Sigmoid colon (tissue), 7 donors: ENCODE data around the gene PSMD3. TPM values are rescaled to one million over a fixed set of nuclear protein-coding genes. Genes with fewer than 3 reads are reported as not detected.
"Not testable (repeated sequence)": the region's sequence is repeated elsewhere in the genome, so short reads cannot be mapped to it uniquely, and the experiment has no call there.

Experiments used
- DNase-seq: peaks from one replicate; pipeline ENCODE4 v3.0.0-alpha.2; 2019
- H3K27ac ChIP-seq, 4 donors: fragments of 200-600 bp; sonication (generic); one replicate each; pipeline ENCODE4 v1.5.1; 2016 to 2019; ENCODE audit warnings: mild to moderate bottlenecking in 1 of 4
- H3K27me3 ChIP-seq, 3 donors: fragments of 200-600 bp; sonication (generic); one replicate each; pipeline ENCODE4 v1.5.1; 2019; ENCODE audit warnings: mild to moderate bottlenecking in 1 of 3
- H3K36me3 ChIP-seq, 4 donors: fragments of 200-600 bp; sonication (generic); one replicate each; pipeline ENCODE4 v1.5.1; 2016 to 2019
- H3K4me1 ChIP-seq, 4 donors: fragments of 200-600 bp; sonication (generic); one replicate each; pipeline ENCODE4 v1.5.1; 2017 to 2019
- H3K4me3 ChIP-seq, 4 donors: fragments of 200-600 bp; sonication (generic); one replicate each; pipeline ENCODE4 v1.5.1; 2017 to 2019; ENCODE audit warnings: mild to moderate bottlenecking in 2 of 4, moderate library complexity in 1 of 4
- H3K9me3 ChIP-seq, 4 donors: fragments of 200-600 bp in 3 of 4; sonication (generic) in 3 of 4; one replicate each; pipeline versions ENCODE4 v1.5.1 to v1.6.1; 2013 to 2019
- EP300 ChIP-seq, 4 donors: sonication (generic); formaldehyde crosslinking; IDR thresholded peaks; one replicate each; pipeline ENCODE4 v1.6.1; 2017; ENCODE audit warnings: antibody characterized with exemption in 4 of 4
- POLR2A ChIP-seq, 2 donors: fragments of 450-650 bp; IDR thresholded peaks; one replicate each; pipeline ENCODE4 v1.6.1; 2016; ENCODE audit warnings: antibody characterized with exemption in 2 of 2, mild to moderate bottlenecking in 2 of 2, moderate library complexity in 2 of 2
- POLR2AphosphoS5 ChIP-seq, 4 donors: sonication (generic); formaldehyde crosslinking; IDR thresholded peaks; one replicate each; pipeline ENCODE4 v1.6.1; 2017; ENCODE audit warnings: antibody characterized with exemption in 4 of 4
- WGBS, 2 donors: extraction: QIAGEN DNeasy Blood & Tissue Kit; methylation state at CpG; one replicate each; pipeline ENCODE4 v1.1.7; 2013; 5-methylcytosine and 5-hydroxymethylcytosine counted together
- intact Hi-C: fragments of 100-400 bp; cut with DNase I; formaldehyde crosslinking; loops from one replicate; pipeline ENCODE4 v1.15.1; 2023
- polyA plus RNA-seq, 3 donors: library from polyadenylated mRNA; stranded (reverse); fragments of 200-250 nt; gene quantifications; one replicate each; pipeline ENCODE4 v1.2.3, GENCODE V29; 2013
- total RNA-seq, 4 donors: library from RNA; depleted of rRNA; stranded (reverse); fragments of >200 nt; gene quantifications; one replicate each; pipeline ENCODE4 v1.1.0, GENCODE V29; 2016
- TF ChIP-seq, protein P1 (sequence below), 4 experiments: fragments of 450-650 bp in 3 of 4; fragments of 200-600 bp in 1 of 4; IDR thresholded peaks; one replicate each; pipeline ENCODE4 v1.5.1; 2016 to 2019; ENCODE audit warnings: antibody characterized with exemption in 4 of 4, mild to moderate bottlenecking in 3 of 4, moderate library complexity in 2 of 4
- donor health status: healthy with polysubstance abuse.
- donor health status: Bipolar disorder and iron deficiency.
- donor health status: healthy.

PSMD3 gene
- total and polyA plus RNA-seq, 7 donors, result 53.2 to 112 (median 66.7) TPM

GRCh38 chr17:40004712-40005111 is 24.1 kb downstream of the PSMD3 start:
- Histone ChIP-seq H3K4me3 (no peak overlapping the region), H3K27ac (no peak overlapping the region), H3K4me1 (no peaks in the 10 kb centered on the region), H3K27me3 (no peaks in the 10 kb centered on the region), H3K9me3 (no peaks in the 10 kb centered on the region), H3K36me3 (no peaks in the 10 kb centered on the region)
- WGBS, 2 donors, result 81 to 93% methylated on average over 7 of the region's 7 CpGs
- intact Hi-C loops, result no loop called here
- TF ChIP-seq POLR2A (IDR thresholded peaks at IDR 0.05) (no peak), EP300 (IDR thresholded peaks at IDR 0.05) (no peak), POLR2AphosphoS5 (IDR thresholded peaks at IDR 0.05) (no peak)
- TF ChIP-seq, protein P1, sequence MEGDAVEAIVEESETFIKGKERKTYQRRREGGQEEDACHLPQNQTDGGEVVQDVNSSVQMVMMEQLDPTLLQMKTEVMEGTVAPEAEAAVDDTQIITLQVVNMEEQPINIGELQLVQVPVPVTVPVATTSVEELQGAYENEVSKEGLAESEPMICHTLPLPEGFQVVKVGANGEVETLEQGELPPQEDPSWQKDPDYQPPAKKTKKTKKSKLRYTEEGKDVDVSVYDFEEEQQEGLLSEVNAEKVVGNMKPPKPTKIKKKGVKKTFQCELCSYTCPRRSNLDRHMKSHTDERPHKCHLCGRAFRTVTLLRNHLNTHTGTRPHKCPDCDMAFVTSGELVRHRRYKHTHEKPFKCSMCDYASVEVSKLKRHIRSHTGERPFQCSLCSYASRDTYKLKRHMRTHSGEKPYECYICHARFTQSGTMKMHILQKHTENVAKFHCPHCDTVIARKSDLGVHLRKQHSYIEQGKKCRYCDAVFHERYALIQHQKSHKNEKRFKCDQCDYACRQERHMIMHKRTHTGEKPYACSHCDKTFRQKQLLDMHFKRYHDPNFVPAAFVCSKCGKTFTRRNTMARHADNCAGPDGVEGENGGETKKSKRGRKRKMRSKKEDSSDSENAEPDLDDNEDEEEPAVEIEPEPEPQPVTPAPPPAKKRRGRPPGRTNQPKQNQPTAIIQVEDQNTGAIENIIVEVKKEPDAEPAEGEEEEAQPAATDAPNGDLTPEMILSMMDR (IDR thresholded peaks at IDR 0.05), result no peak
- no peak for DNase-seq

GRCh38 chr17:40005520-40005919 is 24.9 kb downstream of the PSMD3 start:
- Histone ChIP-seq H3K4me3 (no peak overlapping the region), H3K36me3 (no peaks in the 10 kb centered on the region), H3K27ac (no peak overlapping the region), H3K4me1 (no peaks in the 10 kb centered on the region), H3K27me3 (no peaks in the 10 kb centered on the region), H3K9me3 (no peaks in the 10 kb centered on the region)
- 84 to 88% methylated on average over 6 of the region's 6 CpGs for WGBS, 2 donors
- DNase-seq, result no peak
- intact Hi-C loops, result no loop called here
- TF ChIP-seq, protein P1 (IDR thresholded peaks at IDR 0.05), result no peak
- TF ChIP-seq POLR2AphosphoS5 (IDR thresholded peaks at IDR 0.05), result no peak
- no peak for TF ChIP-seq POLR2A (IDR thresholded peaks at IDR 0.05)
- TF ChIP-seq EP300 (IDR thresholded peaks at IDR 0.05), result no peak

GRCh38 chr17:40010946-40011500 is 30.4 kb downstream of the PSMD3 start:
- DNase-seq, H3K4me3 ChIP-seq, H3K27me3 ChIP-seq, H3K9me3 ChIP-seq, intact Hi-C loops, H3K36me3 ChIP-seq, H3K27ac ChIP-seq: not testable (repeated sequence)
- WGBS, 2 donors, result 93 to 96% methylated on average over 38 of the region's 38 CpGs
- peaks cover 0 to 13% (median 9%) of the 10 kb centered on the region in 4 donors for H3K4me1 ChIP-seq

DNA sequence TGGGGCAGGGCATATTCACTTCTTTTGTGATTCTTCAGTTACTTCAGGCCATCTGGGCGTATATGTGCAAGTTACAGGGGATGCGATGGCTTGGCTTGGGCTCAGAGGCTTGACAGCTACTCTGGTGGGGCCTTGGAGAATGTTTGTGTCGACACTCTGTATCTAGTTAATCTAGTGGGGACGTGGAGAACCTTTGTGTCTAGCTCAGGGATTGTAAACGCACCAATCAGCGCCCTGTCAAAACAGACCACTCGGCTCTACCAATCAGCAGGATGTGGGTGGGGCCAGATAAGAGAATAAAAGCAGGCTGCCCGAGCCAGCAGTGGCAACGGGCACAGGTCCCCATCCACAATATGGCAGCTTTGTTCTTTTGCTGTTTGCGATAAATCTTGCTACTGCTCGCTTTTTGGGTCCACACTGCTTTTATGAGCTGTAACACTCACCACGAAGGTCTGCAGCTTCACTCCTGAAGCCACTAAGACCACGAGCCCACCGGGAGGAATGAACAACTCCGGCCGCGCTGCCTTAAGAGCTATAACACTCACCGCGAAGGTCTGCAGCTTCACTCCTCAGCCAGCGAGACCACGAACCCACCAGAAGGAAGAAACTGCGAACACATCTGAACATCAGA is 31.5 kb downstream of the PSMD3 start:
- 73 to 76% methylated on average over 21 of the region's 22 CpGs for WGBS, 2 donors

DNA sequence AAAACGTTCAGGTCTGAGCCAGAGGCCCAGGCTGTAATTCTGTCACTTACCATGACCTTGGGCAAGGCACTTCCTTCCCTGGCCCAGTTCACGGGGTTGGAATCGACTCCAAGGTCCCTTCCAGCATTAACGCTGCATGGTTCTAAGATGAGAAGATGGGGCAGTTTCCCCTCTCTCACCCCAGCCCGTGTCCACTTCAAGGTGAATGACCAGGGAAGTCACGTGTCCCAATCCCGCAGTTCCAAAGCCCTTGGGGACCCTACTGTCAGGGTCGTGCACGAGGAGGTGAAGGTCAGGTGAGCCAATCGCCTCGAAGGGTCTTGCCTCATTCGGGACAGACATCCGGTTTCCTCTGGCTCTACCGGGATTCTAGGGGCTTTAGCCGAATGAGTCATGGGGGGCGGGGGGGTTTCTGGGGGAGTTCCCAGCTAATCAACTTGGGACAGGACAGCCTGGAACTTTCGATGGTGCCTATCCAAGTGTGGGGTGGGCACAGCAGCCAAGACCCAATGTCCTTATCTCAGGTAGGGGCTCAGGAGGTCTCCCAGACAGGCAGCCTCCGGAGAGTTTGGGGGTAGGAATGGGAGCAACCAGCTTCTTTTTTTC is 33.9 kb downstream of the PSMD3 start:
- TF ChIP-seq POLR2AphosphoS5 (IDR thresholded peaks at IDR 0.05) (peak in 1 of 4 donors; percentile 51), EP300 (IDR thresholded peaks at IDR 0.05) (no peak), POLR2A (IDR thresholded peaks at IDR 0.05) (no peak)
- TF ChIP-seq, protein P1 (IDR thresholded peaks at IDR 0.05), result no peak
- Histone ChIP-seq H3K27me3 (no peaks in the 10 kb centered on the region), H3K4me3 (no peak overlapping the region), H3K27ac (peak overlapping the region; percentile 32 to 48 (median 42)), H3K9me3 (no peaks in the 10 kb centered on the region), H3K4me1 (peaks cover 0 to 38% (median 30%) of the 10 kb centered on the region in 4 donors), H3K36me3 (peaks cover 0 to 3% (median 2%) of the 10 kb centered on the region in 4 donors)
- WGBS, 2 donors, result 15 to 53% methylated on average over 18 of the region's 18 CpGs
- DNase-seq, result peak; percentile 78
- intact Hi-C loops, result loop anchor here (1.0 kb wide), 1 partner anchor 13 kb away; no protein-coding TSS in a partner anchor

More for the DNA sequence above, 31.5 kb downstream of the PSMD3 start:
- not testable (repeated sequence) for H3K4me3 ChIP-seq, H3K36me3 ChIP-seq, DNase-seq, H3K27me3 ChIP-seq, H3K9me3 ChIP-seq, H3K27ac ChIP-seq
- H3K4me1 ChIP-seq, result peaks cover 0 to 15% (median 9%) of the 10 kb centered on the region in 4 donors
- intact Hi-C loops, result loop anchor here (2.0 kb wide), 1 partner anchor 179 kb away; no protein-coding TSS in a partner anchor
